Activated T-cell treated with anti-CD3 and anti-CD28 coated beads, Interleukin-2, amount 50 U/mL, for 24 hours (primary cell): ENCODE results near the gene ERCC5.
A peak's percentile ranks its signal among the peaks of the same experiment; 100 is the strongest.

Source experiments
- DNase-seq: peaks from one replicate; pipeline ENCODE4 v3.0.0-alpha.2; 2020
- H3K27ac Mint-ChIP-seq: 2 replicates; pipeline ENCODE4 v1.8.0; 2020; ENCODE audit warnings: mild to moderate bottlenecking, mixed read lengths
- H3K27me3 Mint-ChIP-seq: 2 replicates; pipeline ENCODE4 v1.8.0; 2020; ENCODE audit warnings: mixed read lengths
- H3K36me3 Mint-ChIP-seq: 2 replicates; pipeline ENCODE4 v1.8.0; 2020; ENCODE audit warnings: low read depth, mixed read lengths
- H3K4me1 Mint-ChIP-seq: 2 replicates; pipeline ENCODE4 v1.8.0; 2020; ENCODE audit warnings: low read depth, mixed read lengths
- H3K4me3 Mint-ChIP-seq: 2 replicates; pipeline ENCODE4 v1.8.0; 2020; ENCODE audit warnings: mild to moderate bottlenecking, moderate library complexity, mixed read lengths
- H3K9me3 Mint-ChIP-seq: 2 replicates; pipeline ENCODE4 v1.8.0; 2020; ENCODE audit warnings: mixed read lengths

ERCC5 gene

GRCh38 chr13:102845630-102846260 is at the start of gene ERCC5:
Gene ERCC5 (plus strand): TSS chr13:102846032. CDS start chr13:102846267, 235 bp downstream.
- Mint-ChIP-seq H3K27ac (peak within 1 kb of the TSS; percentile 96), H3K9me3 (no peaks in the 10 kb centered on the region), H3K4me3 (peak within 1 kb of the TSS; percentile 90), H3K4me1 (peaks cover 40% of the 10 kb centered on the region), H3K36me3 (peaks cover 49% of the 10 kb centered on the region), H3K27me3 (no peaks in the 10 kb centered on the region)
- DNase-seq, result peak; percentile 97

GRCh38 chr13:102798581-102799425 is 47.0 kb upstream of the ERCC5 start, which contains the start of the genes BIVM and POGLUT2:
Gene BIVM (plus strand): TSS chr13:102799119. CDS start chr13:102807268, 8,149 bp downstream.
Gene POGLUT2 (minus strand): TSS chr13:102798976. CDS start chr13:102798670, 306 bp downstream.
- H3K4me3 Mint-ChIP-seq, result peak within 1 kb of the TSS; percentile 88
- H3K4me1 Mint-ChIP-seq, result peaks cover 32% of the 10 kb centered on the region
- H3K9me3 Mint-ChIP-seq, result no peaks in the 10 kb centered on the region
- H3K27me3 Mint-ChIP-seq, result peaks cover 30% of the 10 kb centered on the region
- peaks cover 16% of the 10 kb centered on the region for H3K36me3 Mint-ChIP-seq
- peak; percentile 83 for DNase-seq
- H3K27ac Mint-ChIP-seq, result peak within 1 kb of the TSS; percentile 85

- Mint-ChIP-seq H3K4me1 (peaks cover 32% of the 10 kb centered on the region), H3K27me3 (peaks cover 30% of the 10 kb centered on the region), H3K36me3 (peaks cover 17% of the 10 kb centered on the region), H3K27ac (peak overlapping the region; percentile 69), H3K9me3 (no peaks in the 10 kb centered on the region), H3K4me3 (peak overlapping the region; percentile 88)
- no peak for DNase-seq
Observed at GRCh38 chr13:102799426-102800144, 46.2 kb upstream of the ERCC5 start.

GRCh38 chr13:102800145-102801041 is 45.4 kb upstream of the ERCC5 start:
- Mint-ChIP-seq H3K27me3 (peaks cover 28% of the 10 kb centered on the region), H3K36me3 (peaks cover 17% of the 10 kb centered on the region), H3K4me3 (peak overlapping the region; percentile 88), H3K27ac (peak overlapping the region; percentile 69), H3K4me1 (peaks cover 32% of the 10 kb centered on the region), H3K9me3 (no peaks in the 10 kb centered on the region)
- peak; percentile 90 for DNase-seq

- peaks cover 27% of the 10 kb centered on the region for H3K36me3 Mint-ChIP-seq
- H3K4me3 Mint-ChIP-seq, result no peak overlapping the region
- H3K27ac Mint-ChIP-seq, result no peak overlapping the region
- H3K27me3 Mint-ChIP-seq, result no peaks in the 10 kb centered on the region
- peaks cover 24% of the 10 kb centered on the region for H3K4me1 Mint-ChIP-seq
- no peaks in the 10 kb centered on the region for H3K9me3 Mint-ChIP-seq
- no peak for DNase-seq
Observed at GRCh38 chr13:102805680-102806079, 40.2 kb upstream of the ERCC5 start.

GRCh38 chr13:102807699-102808098 is 38.1 kb upstream of the ERCC5 start:
- DNase-seq, result no peak
- Mint-ChIP-seq H3K36me3 (peaks cover 43% of the 10 kb centered on the region), H3K27ac (no peak overlapping the region), H3K4me1 (peaks cover 14% of the 10 kb centered on the region), H3K4me3 (no peak overlapping the region), H3K27me3 (no peaks in the 10 kb centered on the region), H3K9me3 (no peaks in the 10 kb centered on the region)

GRCh38 chr13:102812611-102813287 is 33.1 kb upstream of the ERCC5 start:
- no peak for DNase-seq
- peaks cover 44% of the 10 kb centered on the region for H3K36me3 Mint-ChIP-seq
- H3K27me3 Mint-ChIP-seq, result no peaks in the 10 kb centered on the region
- no peaks in the 10 kb centered on the region for H3K9me3 Mint-ChIP-seq
- H3K4me1 Mint-ChIP-seq, result peaks cover 19% of the 10 kb centered on the region
- H3K4me3 Mint-ChIP-seq, result no peak overlapping the region
- H3K27ac Mint-ChIP-seq, result no peak overlapping the region

- Mint-ChIP-seq H3K4me3 (no peak overlapping the region), H3K27ac (no peak overlapping the region), H3K27me3 (no peaks in the 10 kb centered on the region), H3K4me1 (peaks cover 17% of the 10 kb centered on the region), H3K9me3 (no peaks in the 10 kb centered on the region), H3K36me3 (peaks cover 45% of the 10 kb centered on the region)
- DNase-seq, result no peak
Observed at GRCh38 chr13:102814025-102814607, 31.7 kb upstream of the ERCC5 start.

GRCh38 chr13:102814793-102815192 is 31.0 kb upstream of the ERCC5 start:
- Mint-ChIP-seq H3K27me3 (no peaks in the 10 kb centered on the region), H3K27ac (no peak overlapping the region), H3K36me3 (peaks cover 47% of the 10 kb centered on the region), H3K9me3 (no peaks in the 10 kb centered on the region), H3K4me3 (no peak overlapping the region), H3K4me1 (peaks cover 17% of the 10 kb centered on the region)
- DNase-seq, result no peak

- Mint-ChIP-seq H3K9me3 (no peaks in the 10 kb centered on the region), H3K4me1 (peaks cover 14% of the 10 kb centered on the region), H3K36me3 (peaks cover 48% of the 10 kb centered on the region), H3K27ac (no peak overlapping the region), H3K4me3 (no peak overlapping the region), H3K27me3 (no peaks in the 10 kb centered on the region)
- no peak for DNase-seq
Observed at GRCh38 chr13:102815788-102816187, 30.0 kb upstream of the ERCC5 start.

GRCh38 chr13:102816708-102817107 is 29.1 kb upstream of the ERCC5 start:
- no peak for DNase-seq
- Mint-ChIP-seq H3K4me1 (peaks cover 14% of the 10 kb centered on the region), H3K27me3 (no peaks in the 10 kb centered on the region), H3K27ac (no peak overlapping the region), H3K36me3 (peaks cover 44% of the 10 kb centered on the region), H3K4me3 (no peak overlapping the region), H3K9me3 (no peaks in the 10 kb centered on the region)

GRCh38 chr13:102817241-102817640 is 28.6 kb upstream of the ERCC5 start:
- Mint-ChIP-seq H3K27me3 (no peaks in the 10 kb centered on the region), H3K4me1 (peaks cover 14% of the 10 kb centered on the region), H3K27ac (no peak overlapping the region), H3K36me3 (peaks cover 44% of the 10 kb centered on the region), H3K9me3 (no peaks in the 10 kb centered on the region), H3K4me3 (no peak overlapping the region)
- no peak for DNase-seq

GRCh38 chr13:102817907-102818306 is 27.9 kb upstream of the ERCC5 start:
- DNase-seq, result no peak
- Mint-ChIP-seq H3K9me3 (no peaks in the 10 kb centered on the region), H3K4me1 (peaks cover 11% of the 10 kb centered on the region), H3K36me3 (peaks cover 50% of the 10 kb centered on the region), H3K27me3 (no peaks in the 10 kb centered on the region), H3K27ac (no peak overlapping the region), H3K4me3 (no peak overlapping the region)
